ENCODE data around the gene BOC.

The BOC gene

DNA sequence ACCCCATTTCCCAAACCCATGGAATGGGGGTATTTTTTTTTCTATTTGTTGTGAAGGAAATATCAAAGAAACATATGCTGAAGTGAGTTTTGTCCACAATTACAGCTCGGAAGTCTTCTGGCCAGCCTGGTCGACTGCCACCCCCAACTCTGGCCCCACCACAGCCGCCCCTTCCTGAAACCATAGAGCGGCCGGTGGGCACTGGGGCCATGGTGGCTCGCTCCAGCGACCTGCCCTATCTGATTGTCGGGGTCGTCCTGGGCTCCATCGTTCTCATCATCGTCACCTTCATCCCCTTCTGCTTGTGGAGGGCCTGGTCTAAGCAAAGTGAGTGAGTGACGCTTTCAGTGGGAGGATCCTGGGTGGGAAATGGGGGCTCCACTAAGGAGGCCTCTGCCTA, 71.9 kb downstream of the BOC start:
- no peak overlapping the region for H3K4me3 ChIP-seq (replicated peaks; ENCODE audit: low read depth, low read length)
- TF ChIP-seq, protein P1, sequence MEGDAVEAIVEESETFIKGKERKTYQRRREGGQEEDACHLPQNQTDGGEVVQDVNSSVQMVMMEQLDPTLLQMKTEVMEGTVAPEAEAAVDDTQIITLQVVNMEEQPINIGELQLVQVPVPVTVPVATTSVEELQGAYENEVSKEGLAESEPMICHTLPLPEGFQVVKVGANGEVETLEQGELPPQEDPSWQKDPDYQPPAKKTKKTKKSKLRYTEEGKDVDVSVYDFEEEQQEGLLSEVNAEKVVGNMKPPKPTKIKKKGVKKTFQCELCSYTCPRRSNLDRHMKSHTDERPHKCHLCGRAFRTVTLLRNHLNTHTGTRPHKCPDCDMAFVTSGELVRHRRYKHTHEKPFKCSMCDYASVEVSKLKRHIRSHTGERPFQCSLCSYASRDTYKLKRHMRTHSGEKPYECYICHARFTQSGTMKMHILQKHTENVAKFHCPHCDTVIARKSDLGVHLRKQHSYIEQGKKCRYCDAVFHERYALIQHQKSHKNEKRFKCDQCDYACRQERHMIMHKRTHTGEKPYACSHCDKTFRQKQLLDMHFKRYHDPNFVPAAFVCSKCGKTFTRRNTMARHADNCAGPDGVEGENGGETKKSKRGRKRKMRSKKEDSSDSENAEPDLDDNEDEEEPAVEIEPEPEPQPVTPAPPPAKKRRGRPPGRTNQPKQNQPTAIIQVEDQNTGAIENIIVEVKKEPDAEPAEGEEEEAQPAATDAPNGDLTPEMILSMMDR (IDR thresholded peaks at IDR 0.05; ENCODE audit: low read length, missing control alignments): no peak
- DNase-seq (ENCODE audit: low read depth): no peak

DNA sequence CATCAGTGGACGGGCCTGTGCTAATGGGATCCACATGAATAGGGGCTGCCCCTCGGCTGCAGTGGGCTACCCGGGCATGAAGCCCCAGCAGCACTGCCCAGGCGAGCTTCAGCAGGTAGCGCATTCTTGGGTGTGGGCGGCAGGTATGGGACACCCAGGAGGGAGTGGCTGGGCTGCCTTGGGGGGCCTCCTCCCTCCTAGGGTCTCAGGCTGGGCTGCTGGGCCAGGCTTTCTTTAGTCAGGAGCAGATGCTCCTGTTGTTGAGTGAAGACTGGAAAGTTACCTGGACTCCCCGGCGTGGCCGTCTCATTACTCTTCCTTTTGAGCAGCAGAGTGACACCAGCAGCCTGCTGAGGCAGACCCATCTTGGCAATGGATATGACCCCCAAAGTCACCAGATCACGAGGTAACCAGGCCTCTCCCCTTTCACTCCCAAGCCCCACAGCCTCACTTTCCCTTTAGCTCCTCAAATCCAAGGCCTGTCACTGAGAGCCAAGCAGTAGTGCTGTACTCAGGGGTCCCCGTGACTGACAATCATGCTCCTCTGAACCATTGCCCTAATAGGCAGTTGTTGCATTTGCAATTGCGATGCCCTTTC, 73.2 kb downstream of the BOC start:
- no peak overlapping the region for H3K4me3 ChIP-seq (replicated peaks; ENCODE audit: low read depth, low read length)
- TF ChIP-seq, protein P1 (IDR thresholded peaks at IDR 0.05; ENCODE audit: low read length, missing control alignments): no peak
- no peak for DNase-seq (ENCODE audit: low read depth)

GRCh38 chr3:113285226-113285625, 73.9 kb downstream of the BOC start:
- TF ChIP-seq, protein P1 (IDR thresholded peaks at IDR 0.05; ENCODE audit: low read length, missing control alignments): no peak
- no peak overlapping the region for H3K4me3 ChIP-seq (replicated peaks; ENCODE audit: low read depth, low read length)
- DNase-seq (ENCODE audit: low read depth): no peak

DNA sequence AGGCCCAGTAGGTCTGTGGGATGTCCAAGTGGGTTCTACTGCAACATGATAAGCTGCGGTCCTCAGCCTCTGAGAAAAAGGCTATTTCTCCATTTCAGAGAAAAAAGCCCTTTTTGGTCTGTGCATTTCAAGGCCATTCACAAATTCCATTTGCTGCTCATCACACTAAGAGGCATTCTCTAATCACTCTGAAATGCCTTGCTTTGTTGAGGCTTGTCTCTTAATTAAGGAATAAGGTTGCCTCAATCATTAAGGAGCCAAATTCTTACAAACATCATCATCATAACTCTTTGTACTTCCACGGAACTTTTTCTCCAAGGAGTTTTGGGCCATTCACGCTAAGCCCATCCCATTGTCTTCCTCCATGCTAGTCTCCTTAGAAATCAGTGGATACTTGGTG, 74.4 kb downstream of the BOC start:
- TF ChIP-seq, protein P1 (IDR thresholded peaks at IDR 0.05; ENCODE audit: low read length, missing control alignments): no peak
- H3K4me3 ChIP-seq (replicated peaks; ENCODE audit: low read depth, low read length): no peak overlapping the region
- DNase-seq (ENCODE audit: low read depth): no peak

GRCh38 chr3:113286524-113286923, 75.2 kb downstream of the BOC start:
- DNase-seq (ENCODE audit: low read depth): no peak
- TF ChIP-seq, protein P1 (IDR thresholded peaks at IDR 0.05; ENCODE audit: low read length, missing control alignments): no peak
- no peak overlapping the region for H3K4me3 ChIP-seq (replicated peaks; ENCODE audit: low read depth, low read length)

DNA sequence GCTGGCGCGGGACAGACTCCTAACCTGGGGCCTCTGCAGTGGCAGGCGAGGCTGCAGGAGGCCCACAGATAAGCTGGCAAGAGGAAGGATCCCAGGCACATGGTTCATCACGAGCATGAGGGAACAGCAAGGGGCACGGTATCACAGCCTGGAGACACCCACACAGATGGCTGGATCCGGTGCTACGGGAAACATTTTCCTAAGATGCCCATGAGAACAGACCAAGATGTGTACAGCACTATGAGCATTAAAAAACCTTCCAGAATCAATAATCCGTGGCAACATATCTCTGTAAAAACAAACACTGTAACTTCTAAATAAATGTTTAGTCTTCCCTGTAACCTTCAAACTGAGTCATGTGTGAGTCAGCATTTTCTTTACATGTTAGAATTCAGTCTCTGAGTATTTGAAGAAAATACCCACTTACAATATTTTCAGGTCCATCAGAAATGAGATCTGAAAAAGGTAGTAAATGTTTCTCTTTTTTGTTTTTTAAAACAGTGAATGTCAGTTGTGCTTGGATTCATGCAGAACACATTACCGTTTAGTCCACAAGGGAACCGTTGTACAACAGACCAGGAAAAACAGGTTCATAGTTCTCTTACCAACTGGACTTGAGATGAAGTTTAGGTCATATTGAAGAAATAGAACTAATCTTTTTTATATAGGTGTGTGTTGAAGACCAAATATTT, 75.9 kb downstream of the BOC start:
- no peak overlapping the region for H3K4me3 ChIP-seq (replicated peaks; ENCODE audit: low read depth, low read length)

More for the DNA sequence above, 75.9 kb downstream of the BOC start:
- TF ChIP-seq, protein P1 (IDR thresholded peaks at IDR 0.05; ENCODE audit: low read length, missing control alignments): no peak
- DNase-seq (ENCODE audit: low read depth): peak; percentile 68

Data from fibroblast of pulmonary artery (primary cell).